Measurements from ENCODE around the gene SLC27A1.

GRCh38 chr19:17436094-17436873 is 34.0 kb upstream of the SLC27A1 start:
- TF ChIP-seq NFIC (IDR thresholded peaks at IDR 0.05; ENCODE audit: low read depth, low read length) (no peak), NR2C2 (IDR thresholded peaks at IDR 0.05; ENCODE audit: borderline replicate concordance, control insufficient read depth, insufficient read length, low read depth) (no peak), FOXK2 (IDR thresholded peaks at IDR 0.05) (no peak), ZBTB33 (IDR thresholded peaks at IDR 0.05) (no peak), CTCF (IDR thresholded peaks at IDR 0.05 in 2 of 3, conservative IDR thresholded peaks at IDR 0.05 in 1 of 3; ENCODE audit: control insufficient read depth in 2 of 3, extremely low read depth in 1 of 3, insufficient read depth in 1 of 3, low read depth in 3 of 3, low read length in 3 of 3) (no peak), ZNF274 (IDR thresholded peaks at IDR 0.05; ENCODE audit: insufficient read depth, insufficient read length) (no peak), CBFB (IDR thresholded peaks at IDR 0.05; ENCODE audit: low read depth) (no peak), POLR2A (IDR thresholded peaks at IDR 0.05; ENCODE audit: low read depth, low read length) (no peak), POLR2AphosphoS5 (IDR thresholded peaks at IDR 0.05; ENCODE audit: low read length) (no peak), SIN3A (IDR thresholded peaks at IDR 0.05; ENCODE audit: low read depth, low read length) (no peak)
